ENCODE data around the gene SCG3.

DNA sequence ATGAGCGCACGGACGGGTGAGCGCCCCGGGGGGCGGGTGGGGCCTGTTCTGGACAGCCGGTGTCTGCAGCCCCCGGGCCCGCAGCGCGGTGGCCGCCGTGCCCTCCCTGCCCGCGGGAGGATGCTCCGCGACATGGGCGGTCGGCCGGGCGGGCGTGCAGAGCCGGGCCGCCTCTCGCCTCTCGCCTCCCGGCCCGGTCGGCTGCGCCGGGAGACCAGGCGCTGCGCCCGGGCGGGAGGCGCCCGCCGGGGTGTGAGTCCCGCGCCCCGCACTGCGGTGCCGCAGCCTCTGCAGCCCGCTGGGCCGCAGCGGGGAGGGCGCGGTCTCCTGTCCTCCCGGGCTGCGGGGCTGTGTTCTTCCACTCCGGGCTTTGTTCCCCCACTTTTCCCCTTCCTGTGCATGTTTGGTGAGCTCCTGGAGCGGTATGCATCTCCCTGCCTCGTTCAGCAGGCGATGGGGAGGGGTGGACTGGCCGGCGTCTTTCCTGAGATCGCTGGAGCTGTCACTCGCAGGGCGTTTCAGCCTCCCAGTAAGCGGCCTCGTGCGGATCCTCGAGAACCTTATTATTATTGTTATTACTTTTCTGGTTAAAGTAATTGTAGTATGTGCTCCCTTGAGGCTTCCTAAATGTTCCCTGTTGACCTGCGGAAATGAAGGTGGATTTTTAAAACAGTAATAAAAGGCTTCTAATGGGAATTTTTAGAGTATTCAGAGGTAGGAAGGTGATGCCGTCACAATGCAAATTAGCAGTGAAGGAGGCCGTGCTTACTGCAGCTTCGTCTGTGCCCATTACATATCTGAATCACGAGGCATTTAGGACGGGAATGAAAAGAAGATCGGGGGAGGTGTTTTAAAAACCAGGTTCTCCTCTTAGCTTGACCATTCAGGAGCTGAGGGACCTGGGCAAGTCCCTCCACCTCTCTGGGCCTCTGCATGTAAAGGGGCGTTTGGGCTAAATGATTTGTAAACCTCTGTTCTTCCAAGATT is 70.7 kb downstream of the SCG3 start:
- TF ChIP-seq CTCF (IDR thresholded peaks at IDR 0.05) (no peak), SIN3A (IDR thresholded peaks at IDR 0.05; ENCODE audit: borderline replicate concordance, low read depth, low read length) (no peak), RFX5 (IDR thresholded peaks at IDR 0.05; ENCODE audit: low read length) (no peak), NFIC (IDR thresholded peaks at IDR 0.05; ENCODE audit: borderline replicate concordance) (no peak), REST (IDR thresholded peaks at IDR 0.05; ENCODE audit: low read depth, low read length) (no peak), FOXM1 (IDR thresholded peaks at IDR 0.05; ENCODE audit: low read depth) (no peak), YY1 (IDR thresholded peaks at IDR 0.05; ENCODE audit: low read depth) (no peak), EP300 (IDR thresholded peaks at IDR 0.05; ENCODE audit: borderline replicate concordance in 1 of 2, low read depth in 1 of 2, low read length in 1 of 2) (no peak), FOSL2 (IDR thresholded peaks at IDR 0.05; ENCODE audit: borderline replicate concordance, low read depth) (no peak), CHD2 (IDR thresholded peaks at IDR 0.05; ENCODE audit: low read length, partially characterized antibody) (no peak)
- TF ChIP-seq, protein P1, sequence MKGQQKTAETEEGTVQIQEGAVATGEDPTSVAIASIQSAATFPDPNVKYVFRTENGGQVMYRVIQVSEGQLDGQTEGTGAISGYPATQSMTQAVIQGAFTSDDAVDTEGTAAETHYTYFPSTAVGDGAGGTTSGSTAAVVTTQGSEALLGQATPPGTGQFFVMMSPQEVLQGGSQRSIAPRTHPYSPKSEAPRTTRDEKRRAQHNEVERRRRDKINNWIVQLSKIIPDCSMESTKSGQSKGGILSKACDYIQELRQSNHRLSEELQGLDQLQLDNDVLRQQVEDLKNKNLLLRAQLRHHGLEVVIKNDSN (IDR thresholded peaks at IDR 0.05; ENCODE audit: borderline replicate concordance, low read depth) = no peak
- TF ChIP-seq, protein P2, sequence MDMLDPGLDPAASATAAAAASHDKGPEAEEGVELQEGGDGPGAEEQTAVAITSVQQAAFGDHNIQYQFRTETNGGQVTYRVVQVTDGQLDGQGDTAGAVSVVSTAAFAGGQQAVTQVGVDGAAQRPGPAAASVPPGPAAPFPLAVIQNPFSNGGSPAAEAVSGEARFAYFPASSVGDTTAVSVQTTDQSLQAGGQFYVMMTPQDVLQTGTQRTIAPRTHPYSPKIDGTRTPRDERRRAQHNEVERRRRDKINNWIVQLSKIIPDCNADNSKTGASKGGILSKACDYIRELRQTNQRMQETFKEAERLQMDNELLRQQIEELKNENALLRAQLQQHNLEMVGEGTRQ (IDR thresholded peaks at IDR 0.05; ENCODE audit: borderline replicate concordance, low read depth, low read length) = no peak
